ACHN (cell line): ENCODE data around the gene DIP2C.
"Not testable (repeated sequence)": the region's sequence is repeated elsewhere in the genome, so short reads cannot be mapped to it uniquely, and the experiment has no call there.

Source experiments
- DNase-seq: peaks from one replicate; pipeline ENCODE4 v3.0.0-alpha.2; 2015
- in situ Hi-C: cut with HindIII; loops from 2 replicates; pipeline ENCODE4 v1.10.0; 2017; ENCODE audit warnings: low sequenced_read_pairs, low pct_ligation_motif_present, low pct_unique_long_range_greater_than_20kb

The DIP2C gene

DNA sequence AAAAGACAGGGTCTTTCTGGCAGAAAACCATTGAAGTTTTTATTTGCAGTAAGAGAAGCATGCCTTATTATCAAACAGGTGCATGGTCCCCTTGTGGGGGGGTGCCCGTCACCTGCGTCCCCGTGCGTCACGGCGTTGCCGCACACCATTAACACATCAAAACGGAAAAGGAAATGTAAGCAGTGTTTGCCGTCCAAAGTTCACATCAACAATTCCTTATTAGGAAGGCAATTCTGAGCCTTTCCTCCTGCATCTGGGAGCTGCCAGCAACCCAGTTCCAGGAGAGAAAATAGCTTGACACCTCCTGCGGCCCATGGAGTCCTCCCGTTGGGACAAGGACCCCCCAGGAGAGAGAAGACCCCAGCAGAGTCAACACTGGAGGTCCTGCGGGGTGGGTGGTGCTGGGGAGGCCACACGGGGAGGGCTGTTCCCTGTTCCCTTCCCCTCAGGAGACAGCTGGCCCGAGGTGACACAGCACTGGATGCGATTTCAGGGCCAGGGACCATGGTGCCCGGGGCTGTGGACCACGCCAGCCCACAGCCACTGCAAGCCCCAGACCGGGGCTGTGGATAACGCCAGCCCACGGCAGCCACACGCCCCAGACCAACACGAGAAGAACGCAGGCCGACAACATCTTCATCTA, 39.5 kb downstream of the DIP2C start:
- in situ Hi-C loops, result no loop called here
- DNase-seq, result no peak

DNA sequence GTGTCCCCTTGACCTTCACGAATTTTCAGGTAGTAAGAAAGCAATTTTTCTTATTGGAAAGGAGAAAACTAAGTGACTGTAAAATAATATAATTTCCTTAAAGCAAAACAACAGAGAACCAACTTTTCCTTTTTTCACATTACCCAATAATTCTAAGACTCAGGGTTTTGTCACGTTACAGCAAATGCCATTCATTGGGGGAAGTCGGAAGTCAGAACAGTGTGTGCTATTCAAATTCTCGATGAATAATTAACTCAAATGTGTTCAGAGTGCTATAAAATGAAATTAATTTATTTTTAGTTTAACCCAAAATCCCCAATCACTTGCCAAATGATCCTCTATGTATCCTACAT, 40.0 kb downstream of the DIP2C start:
- no peak for DNase-seq

DNA sequence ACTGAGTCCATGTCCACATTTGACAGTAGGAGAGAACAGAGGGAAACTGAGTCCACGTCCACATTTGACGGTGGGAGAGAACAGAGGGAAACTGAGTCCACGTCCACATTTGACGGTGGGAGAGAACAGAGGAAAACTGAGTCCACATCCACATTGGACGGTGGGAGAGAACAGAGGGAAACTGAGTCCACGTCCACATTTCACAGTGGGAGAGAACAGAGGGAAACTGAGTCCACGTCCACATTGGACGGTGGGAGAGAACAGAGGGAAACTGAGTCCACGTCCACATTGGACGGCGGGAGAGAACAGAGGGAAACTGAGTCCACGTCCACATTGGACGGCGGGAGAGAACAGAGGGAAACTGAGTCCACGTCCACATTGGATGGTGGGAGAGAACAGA, 42.4 kb downstream of the DIP2C start:
- in situ Hi-C loops, DNase-seq: not testable (repeated sequence)

More for the DNA sequence above, 40.0 kb downstream of the DIP2C start:
- in situ Hi-C loops, result no loop called here

DNA sequence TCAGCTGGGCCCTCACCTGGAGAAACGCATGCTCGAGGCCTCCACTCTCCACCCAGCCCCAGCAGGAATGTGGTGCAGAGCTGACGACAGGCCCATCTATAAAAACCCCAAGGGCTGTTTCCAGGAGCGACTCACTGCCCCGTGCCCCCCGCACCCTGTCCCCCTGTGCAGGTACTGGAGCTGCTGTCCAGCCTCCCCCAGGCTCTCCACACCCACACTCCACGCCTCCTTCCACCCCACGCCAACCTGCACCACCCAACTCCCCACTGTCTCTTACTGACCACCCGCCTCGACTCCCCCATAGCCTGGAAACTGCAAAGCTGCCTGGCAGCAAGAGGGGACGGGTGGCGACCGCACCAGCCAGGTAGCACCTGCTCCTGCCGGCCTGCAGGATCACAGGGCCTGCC, 43.3 kb downstream of the DIP2C start:
- in situ Hi-C loops, result no loop called here
- DNase-seq, result no peak

DNA sequence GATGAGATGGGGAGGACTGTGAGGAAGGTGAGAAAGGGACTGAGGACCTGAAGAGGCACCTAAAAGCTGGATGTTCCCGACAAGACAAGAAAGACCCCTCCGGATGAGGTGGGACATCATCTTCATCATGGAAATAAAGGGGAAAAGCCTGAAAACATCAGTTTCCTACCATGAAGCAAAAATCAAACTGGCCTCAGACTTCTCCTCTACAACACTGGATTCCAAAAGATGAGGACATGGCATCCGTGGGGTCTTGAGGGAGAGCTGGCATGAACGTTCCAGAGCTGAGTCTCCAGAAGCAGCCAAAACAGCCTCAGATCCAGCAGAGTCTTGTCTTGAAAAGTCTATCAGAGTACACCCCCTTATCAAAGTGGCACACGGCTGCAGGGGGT, 44.5 kb downstream of the DIP2C start:
- no peak for DNase-seq
- in situ Hi-C loops, result no loop called here

DNA sequence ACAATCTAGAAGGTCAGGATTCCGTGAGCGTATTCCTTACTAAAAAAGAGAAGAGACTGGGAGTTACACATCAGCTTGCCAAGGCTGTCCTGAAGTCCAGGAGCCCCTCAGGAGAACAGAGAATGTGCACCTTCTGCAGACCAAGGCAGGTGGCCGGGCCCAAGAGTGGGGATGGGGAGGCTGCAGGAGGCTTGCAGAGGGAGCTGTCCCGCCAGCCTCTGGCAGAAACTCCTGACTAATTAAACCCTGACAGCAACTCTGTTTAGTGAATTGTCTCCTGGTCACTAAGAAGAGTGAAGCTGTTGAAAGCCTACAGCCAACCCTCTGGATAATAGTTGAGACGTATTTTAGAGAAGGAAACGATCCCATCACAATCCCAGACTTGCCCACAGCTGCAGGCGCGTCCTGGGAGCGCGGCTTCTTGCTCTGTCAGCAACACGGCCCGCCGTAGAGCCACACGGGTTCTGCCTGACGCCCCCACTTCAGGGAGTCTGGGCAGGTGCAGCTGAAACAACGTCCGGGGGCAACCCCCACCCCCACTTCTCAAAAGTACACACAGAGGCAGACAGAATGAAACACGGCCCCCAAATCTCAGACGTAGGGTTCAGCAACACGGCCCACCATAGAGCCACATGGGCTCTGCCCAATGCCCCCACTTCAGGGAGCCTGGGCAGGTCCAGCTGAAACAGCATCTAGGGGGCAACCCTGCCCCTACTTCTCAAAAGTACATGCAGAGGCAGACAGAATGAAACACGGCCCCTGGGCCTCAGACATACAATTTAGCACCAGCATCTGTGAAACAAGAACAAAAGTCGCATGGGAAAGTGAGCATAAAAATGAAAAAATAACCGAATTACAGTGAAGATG, 45.2 kb downstream of the DIP2C start:
- no peak for DNase-seq
- in situ Hi-C loops, result no loop called here

DNA sequence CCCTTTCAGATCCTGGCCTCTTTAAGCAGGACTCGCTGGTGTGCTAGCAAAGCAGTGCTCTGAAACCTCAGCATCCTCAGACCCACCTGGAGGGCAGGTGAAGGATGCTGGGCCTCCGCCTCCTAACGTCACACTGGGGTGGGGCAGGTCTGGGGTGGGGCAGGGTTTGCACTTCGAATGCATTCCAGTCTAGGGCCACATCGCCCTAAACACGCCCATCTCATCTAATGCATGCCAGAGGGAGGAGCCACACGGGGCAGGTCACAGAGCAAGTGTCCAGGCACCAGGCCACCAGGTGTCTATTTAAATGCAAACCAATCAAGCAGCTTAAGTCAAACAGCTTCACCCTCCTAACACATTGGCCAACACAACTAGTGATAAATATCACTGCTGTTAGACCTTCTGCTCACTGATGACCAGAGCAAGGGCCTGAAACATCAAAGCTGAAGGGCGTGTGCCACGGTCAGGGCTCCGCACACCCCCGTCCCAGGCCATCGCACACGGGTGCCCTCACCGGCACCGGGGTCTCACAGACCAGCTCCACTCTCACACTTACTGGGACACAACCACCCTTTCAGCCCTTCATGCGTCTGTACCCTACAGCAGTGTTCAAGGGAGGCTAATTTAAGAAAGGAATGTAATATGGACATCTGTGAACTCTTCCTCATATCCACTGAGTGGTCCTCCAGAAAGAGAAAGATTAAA, 47.1 kb downstream of the DIP2C start:
- in situ Hi-C loops, result no loop called here
- no peak for DNase-seq

DNA sequence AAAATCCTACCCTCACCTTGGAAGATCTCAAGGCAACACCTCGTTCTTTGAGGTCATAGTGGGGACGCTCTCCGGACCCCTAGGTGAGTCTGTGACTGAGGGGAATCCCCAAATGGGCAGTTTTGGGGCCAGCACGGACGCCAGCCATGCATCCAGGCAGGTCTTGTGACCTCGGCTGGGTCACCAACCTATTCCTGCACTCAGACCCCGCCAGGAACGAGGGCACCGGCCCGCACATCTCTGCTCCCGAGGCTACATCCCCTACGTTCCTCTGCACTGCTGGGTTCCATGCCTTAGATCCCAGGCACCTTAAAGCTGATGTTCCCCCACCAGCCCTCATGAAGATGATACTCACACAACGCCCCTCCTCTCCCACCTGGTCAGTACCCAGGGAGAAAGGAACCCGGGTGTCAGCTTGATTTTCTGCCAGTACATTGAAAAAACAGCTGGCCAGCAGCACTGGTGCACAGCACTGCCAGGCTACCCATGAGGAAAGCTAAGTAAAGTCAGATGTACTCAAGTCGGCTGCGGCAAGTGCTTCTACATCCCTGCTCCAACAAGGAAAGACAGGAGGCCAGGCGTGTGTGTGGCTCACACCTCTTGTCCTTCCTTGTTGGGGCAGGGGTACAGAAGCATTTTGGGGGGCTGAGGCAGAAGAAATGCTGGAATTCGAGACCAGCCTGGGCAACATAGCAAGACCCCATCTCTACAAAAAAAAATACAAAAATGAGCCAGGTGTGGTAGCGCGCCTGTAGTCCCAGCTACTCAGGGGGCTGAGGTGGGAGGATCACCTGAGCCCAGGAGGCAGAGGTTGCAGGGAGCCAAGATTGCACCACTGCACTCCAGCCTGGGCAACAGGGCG, 48.1 kb downstream of the DIP2C start:
- in situ Hi-C loops, result no loop called here
- no peak for DNase-seq

DNA sequence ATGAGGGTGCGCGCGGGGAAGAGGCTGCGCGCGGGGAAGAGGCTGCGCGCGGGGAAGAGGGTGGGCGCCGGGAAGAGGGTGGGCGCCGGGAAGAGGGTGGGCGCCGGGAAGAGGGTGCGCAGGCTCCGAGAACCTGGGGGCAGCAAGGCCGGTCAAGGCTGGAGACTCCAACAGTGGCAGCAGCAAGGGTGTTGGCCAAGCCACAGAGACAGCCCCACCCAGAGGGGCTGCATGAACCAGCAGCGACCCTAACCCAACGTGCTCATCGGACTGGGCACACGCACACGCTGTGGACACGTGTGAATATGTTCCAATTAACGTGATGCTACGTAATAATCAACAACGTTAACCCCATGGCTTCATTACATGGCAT, 48.8 kb downstream of the DIP2C start:
- in situ Hi-C loops, result no loop called here
- DNase-seq, result no peak

DNA sequence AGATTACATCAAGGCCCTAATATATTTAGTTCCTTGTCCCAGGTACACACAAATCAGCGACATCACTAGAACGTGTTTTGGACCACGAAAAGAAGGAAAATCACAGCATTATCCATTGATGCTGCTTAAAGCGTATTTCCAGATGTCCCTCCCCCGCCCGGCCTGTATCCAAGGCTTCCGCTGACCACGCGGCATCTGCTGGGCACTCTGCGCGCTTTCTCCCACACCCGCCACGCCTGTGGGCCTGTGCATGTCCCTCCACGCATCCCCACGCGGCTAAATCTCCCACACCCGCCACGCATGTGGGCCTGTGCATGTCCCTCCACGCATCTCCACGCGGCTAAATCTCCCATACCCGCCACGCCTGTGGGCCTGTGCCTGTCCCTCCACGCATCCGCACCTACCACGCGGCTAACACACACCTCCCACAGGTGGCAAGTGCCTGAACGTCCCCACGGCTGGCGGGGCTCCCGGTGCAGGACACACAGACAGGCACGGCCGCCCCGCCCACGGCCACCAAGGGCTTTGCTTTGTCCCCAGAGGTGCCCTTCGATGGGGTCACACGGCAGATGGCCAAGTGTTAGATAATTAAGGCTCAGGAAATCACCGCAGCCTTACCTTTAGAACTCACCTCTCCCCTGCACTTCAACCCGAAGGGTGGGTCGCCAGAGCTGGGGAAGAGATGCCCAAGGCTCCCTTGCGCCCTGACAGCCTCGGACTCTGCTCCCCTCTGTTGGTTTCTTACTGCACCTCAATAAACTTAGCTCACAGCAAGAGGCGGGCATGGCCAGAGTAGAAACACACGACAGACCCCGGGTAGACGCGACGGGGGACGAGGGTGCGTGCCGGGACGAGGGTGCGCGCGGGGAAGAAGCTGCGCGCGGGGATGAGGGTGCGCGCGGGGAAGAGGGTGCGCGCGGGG, 49.5 kb downstream of the DIP2C start:
- DNase-seq, result no peak
- in situ Hi-C loops, result no loop called here

DNA sequence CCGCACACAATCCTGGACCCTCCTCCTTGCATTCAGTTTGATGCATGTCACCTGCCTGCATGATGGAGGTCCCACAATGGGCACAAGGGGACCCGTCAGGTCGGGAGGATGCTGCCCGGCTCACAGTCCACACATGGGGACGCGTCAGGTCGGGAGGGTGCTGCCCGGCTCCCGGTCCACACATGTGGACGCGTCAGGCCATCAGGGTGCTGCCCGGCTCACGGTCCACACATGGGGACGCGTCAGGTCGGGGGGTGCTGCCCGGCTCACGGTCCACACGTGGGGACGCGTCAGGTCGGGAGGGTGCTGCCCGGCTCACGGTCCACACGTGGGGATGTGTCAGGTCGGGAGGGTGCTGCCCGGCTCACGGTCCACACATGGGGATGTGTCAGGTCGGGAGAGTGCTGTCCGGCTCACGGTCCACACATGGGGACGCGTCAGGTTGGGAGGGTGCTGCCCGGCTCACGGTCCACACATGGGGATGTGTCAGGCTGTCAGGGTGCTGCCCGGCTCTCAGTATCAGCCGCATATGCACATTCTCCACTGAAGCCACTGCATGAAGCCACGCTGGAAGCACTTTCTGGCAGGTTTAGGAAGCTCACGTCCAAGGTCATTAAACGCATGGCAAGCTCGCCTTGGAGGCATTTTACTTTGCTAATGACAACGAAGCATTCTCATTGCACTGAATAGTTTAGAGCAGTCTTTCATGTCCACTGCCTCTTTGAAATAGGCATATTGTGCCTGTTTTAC, 50.3 kb downstream of the DIP2C start:
- in situ Hi-C loops, result no loop called here
- DNase-seq, result no peak

DNA sequence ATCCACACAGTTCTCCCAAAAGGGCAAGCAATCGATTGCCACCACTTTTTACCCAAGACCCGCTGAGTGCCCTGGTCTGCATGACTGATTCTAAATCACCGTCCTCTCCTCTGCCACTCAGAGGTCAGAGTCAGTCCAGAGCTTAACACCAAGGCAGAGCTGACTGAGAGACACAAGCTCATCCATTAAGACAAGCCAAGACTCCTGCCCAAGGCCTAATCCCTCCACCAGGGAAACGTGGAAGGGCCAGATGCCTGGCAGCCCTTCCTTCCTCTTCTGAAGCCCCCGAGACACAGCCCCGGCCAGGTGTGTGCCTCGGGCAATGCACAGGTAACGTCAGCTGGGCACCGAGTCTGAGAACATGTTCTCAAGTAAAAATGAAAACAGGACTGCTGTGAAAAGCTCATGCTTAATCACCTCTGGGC, 51.7 kb downstream of the DIP2C start:
- DNase-seq, result no peak
- in situ Hi-C loops, result no loop called here

DNA sequence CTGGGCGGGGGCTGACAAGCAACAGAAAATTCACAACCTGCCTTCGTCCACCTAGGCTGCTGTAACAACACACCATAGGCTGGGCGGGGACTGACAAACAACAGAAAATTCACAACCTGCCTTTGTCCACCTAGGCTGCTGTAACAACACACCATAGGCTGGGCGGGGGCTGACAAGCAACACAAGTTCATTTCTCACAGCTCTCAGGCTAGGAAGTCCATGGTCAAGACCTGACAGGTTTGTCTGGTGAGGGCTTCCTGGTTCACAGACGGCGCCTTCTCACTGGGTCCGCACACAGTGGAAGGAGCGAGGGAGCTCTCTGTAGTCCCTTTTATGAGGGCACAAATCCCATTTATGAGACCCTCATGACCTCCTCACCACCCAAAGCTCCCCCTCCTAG, 52.2 kb downstream of the DIP2C start:
- DNase-seq, result no peak
- in situ Hi-C loops, result no loop called here

DNA sequence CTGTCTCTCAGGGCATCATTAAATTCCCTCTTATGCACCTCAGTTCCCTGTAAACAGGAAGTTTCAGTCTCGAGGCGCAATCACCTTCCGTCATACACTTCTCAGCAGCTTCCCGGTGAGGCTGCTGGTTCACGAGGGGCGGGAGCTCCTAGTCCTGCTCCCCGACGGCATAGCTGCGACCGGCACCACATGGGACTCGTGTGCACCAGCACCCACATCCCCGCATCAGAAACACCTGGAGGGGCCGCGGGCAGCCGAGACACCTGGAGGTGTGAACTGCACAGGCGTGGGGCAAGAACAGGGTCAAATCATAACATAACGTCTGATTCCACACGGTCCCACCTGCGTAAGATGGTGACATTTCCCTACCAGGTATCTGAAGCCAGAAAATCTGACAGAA, 52.7 kb downstream of the DIP2C start:
- DNase-seq, result no peak

DNA sequence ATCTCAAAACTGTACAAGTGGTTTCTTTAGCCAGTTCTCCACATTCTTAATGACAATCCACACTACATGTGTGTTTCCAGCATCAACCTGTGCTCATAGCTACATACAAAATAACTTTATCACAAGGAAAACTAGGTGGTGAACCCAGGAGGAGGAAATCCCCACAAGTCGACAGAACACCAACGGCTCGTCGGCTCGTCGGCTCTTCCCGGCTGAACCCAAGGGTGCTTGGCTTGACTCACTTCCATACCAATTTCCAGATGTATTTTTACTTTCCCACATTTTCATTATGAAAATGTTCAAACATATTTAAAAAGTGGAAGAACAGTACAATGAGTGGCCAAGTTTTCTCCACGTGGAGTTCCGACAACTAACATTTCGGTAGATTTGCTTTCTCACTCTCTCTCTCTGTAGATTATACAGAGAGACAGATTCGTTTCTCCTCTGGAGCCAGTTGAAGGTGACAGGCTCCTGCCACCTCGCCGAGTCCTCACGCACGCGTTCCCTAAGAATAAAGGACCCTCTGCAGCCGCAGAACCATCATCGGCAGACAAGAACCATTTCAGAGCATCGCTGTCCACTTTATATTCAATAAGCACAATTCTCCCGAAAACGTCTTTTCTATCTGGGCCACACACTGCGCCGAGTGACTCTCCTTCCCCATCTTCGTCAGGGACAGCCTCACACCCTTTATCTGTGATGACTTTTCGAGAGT, 53.3 kb downstream of the DIP2C start:
- in situ Hi-C loops, result no loop called here

More for the DNA sequence above, 52.7 kb downstream of the DIP2C start:
- in situ Hi-C loops, result no loop called here

DNA sequence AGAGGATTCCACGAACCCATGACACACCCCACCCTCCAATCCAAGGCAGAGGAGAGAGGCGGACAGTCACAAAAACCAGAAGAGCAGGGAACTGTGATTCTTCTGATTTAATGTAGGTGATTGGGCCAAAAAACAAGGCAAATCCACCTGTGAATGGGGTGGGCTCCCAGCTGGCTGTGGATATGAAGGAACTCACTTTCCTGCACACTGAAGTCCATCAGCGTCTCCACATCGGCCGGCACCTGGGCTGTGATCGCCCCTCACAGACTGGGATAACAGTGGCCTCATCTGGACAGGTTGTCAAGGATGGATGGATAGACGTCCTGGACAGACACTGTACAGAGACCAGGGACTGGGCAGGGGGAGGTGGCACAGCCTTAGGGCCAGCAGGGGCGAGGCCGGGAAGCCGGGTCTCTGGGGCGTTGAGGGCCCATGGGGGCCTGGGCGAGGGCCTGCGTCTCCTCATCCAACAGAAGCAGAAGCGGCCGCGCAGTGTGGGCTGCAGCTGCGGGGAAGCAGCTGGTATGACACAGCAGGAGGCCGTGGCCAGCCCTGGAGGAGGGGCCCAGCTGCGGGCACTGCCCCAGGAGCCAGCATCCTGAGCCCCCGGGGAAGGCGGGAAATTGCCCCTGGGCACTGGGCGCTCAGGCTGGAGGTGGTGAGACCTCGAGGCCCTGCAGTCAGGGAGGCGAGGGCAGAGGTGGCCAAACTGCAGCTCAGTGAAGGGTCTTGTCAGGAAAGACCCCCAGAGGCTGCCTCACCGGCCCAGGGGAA, 54.2 kb downstream of the DIP2C start:
- DNase-seq, result no peak
- in situ Hi-C loops, result no loop called here

More for the DNA sequence above, 53.3 kb downstream of the DIP2C start:
- DNase-seq, result no peak
